Panc1 (cell line): ENCODE data around the gene IL21R. TPM values are rescaled to one million over a fixed set of nuclear protein-coding genes. Genes with fewer than 3 reads are reported as not detected.

Experiments used
- ATAC-seq: fragments of 200-7000 bp; cut with Tn5 transposase; 2 replicates; pipeline ENCODE4 v1.9.1; 2020; ENCODE audit warnings: mild to moderate bottlenecking, moderate library complexity
- BruUV-seq: library from RNA; stranded (reverse); fragments of 400-500 nt; replicated peaks from 2 replicates; lab custom pipeline; 2021; lab: Mats Ljungman, UMichigan
- CTCF ChIA-PET: fragments of 300-600 bp; sonication (Branson Sonifier 250); formaldehyde crosslinking; loops from one replicate; lab custom pipeline; 2022; ENCODE audit warnings: antibody characterized with exemption; lab: Charles Lee
- POLR2A ChIA-PET: fragments of 300-600 bp; sonication (Branson Sonifier 250); formaldehyde crosslinking; loops from one replicate; lab custom pipeline; 2022; ENCODE audit warnings: antibody characterized with exemption; lab: Charles Lee
- DNase-seq: peaks from one replicate; pipeline ENCODE4 v3.0.0-alpha.2; 2010; ENCODE audit warnings: low read depth, low spot score
- H3K27ac ChIP-seq: 2 replicates; pipeline ENCODE4 v1.5.1; 2011; ENCODE audit warnings: mild to moderate bottlenecking, low read length, inconsistent platforms
- H3K27me3 ChIP-seq: fragments of 200-500 bp; sonication (Bioruptor generic); 2 replicates; pipeline ENCODE4 v1.6.0; 2014; ENCODE audit warnings: low read length, inconsistent platforms; ENCODE audit not compliant: control insufficient read depth, insufficient read depth
- H3K36me3 ChIP-seq: fragments of 200-500 bp; sonication (Bioruptor generic); 2 replicates; pipeline ENCODE4 v1.5.1; 2014; ENCODE audit warnings: inconsistent platforms, mild to moderate bottlenecking, low read length, moderate library complexity; ENCODE audit not compliant: control insufficient read depth, insufficient read depth
- H3K4me1 ChIP-seq: 2 replicates; pipeline ENCODE4 v1.5.1; 2011; ENCODE audit warnings: inconsistent platforms, mild to moderate bottlenecking, low read length, moderate library complexity; ENCODE audit not compliant: control insufficient read depth, insufficient read depth
- H3K4me3 ChIP-seq, 2 experiments: 2 replicates each; pipeline ENCODE4 v1.5.1; 2011 to 2012; ENCODE audit warnings: low read depth in 2 of 2, low read length in 2 of 2, mild to moderate bottlenecking in 2 of 2, inconsistent platforms in 1 of 2, moderate library complexity in 1 of 2
- H3K9me3 ChIP-seq: fragments of 200-500 bp; sonication (Bioruptor generic); 2 replicates; pipeline ENCODE4 v1.5.1; 2014; ENCODE audit warnings: low read depth, mild to moderate bottlenecking, inconsistent platforms, low read length, moderate library complexity; ENCODE audit not compliant: control insufficient read depth, insufficient read depth
- POLR2AphosphoS5 ChIP-seq: IDR thresholded peaks from 2 replicates; pipeline ENCODE4 v1.6.1; 2012; ENCODE audit warnings: mild to moderate bottlenecking, low read depth, low read length, moderate library complexity
- SIN3A ChIP-seq: IDR thresholded peaks from 2 replicates; pipeline ENCODE4 v1.6.1; 2012; ENCODE audit warnings: low read depth, mild to moderate bottlenecking, low read length, moderate library complexity, borderline replicate concordance; ENCODE audit not compliant: insufficient read depth
- TCF7L2 ChIP-seq: IDR thresholded peaks from 2 replicates; pipeline ENCODE4 v1.6.1; 2011; ENCODE audit warnings: mild to moderate bottlenecking, low read depth, low read length, inconsistent platforms
- in situ Hi-C: cut with HindIII; loops from 2 replicates; pipeline ENCODE4 v1.10.0; 2016; ENCODE audit warnings: low sequenced_read_pairs, low pct_unique_long_range_greater_than_20kb
- intact Hi-C: fragments of 100-400 bp; cut with micrococcal nuclease; formaldehyde crosslinking; loops from one replicate; pipeline ENCODE4 v1.10.0; 2022; ENCODE audit not compliant: unreplicated experiment
- total RNA-seq: library from RNA; stranded (reverse); gene quantifications from one replicate; pipeline ENCODE4 v1.2.1, GENCODE V29; 2021; ENCODE audit not compliant: unreplicated experiment
- TF ChIP-seq, protein P1 (sequence below), 2 experiments: IDR thresholded peaks; 2 replicates each; pipeline ENCODE4 v1.6.1; 2011 to 2012; ENCODE audit warnings: low read depth in 2 of 2, control low read depth in 1 of 2, low read length in 1 of 2, mild to moderate bottlenecking in 1 of 2, moderate library complexity in 1 of 2; ENCODE audit not compliant: insufficient read depth in 1 of 2
- TF ChIP-seq, protein P2 (sequence below): fragments of 450-650 bp; IDR thresholded peaks from 2 replicates; pipeline ENCODE4 v1.5.1; 2017; ENCODE audit warnings: mild to moderate bottlenecking

Gene IL21R
- total RNA-seq, 1 experiment from 2014 or later: 0.10 TPM

DNA sequence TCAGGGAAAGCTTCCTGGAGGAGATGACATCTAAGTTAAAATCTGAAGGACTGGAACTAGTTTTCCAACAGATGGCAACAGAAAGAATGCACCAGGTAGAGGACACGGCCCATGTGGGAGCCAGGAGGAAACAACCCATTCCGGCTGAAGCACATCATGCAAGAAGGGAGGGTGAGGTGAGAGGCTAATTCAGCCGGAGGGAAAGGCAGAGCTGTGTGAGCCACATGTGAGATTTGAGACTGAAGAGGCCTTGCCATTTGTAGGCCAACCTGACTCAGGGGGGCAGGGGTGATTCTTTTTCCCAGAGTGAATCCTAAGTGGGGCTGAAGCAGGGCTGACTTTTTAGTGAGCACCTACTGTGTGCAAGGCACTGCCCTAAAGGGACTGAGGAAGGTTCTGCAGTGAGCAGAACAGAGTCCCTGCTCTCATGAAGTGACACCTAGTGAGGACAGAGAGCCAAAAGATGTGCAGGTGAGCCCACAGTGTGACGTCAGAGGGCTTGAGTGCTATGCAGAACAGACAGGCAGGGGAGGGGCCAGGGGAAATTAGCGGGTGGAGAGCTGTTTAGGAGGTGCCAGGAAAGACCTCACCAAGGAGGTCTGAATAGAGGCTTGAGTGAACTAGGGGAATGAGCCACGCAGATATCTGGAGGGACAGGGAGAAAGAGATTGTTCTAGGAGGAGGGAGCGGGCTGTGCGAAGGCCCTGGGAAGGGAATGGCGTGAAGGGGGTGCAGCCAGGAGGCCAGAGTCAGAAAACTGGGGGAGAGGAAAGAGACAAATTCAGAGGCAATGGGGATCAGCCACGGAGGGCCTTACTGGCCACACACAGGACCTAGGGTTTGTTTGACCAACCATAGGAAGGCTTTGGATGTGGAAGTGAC is 19.8 kb upstream of the IL21R start:
- Histone ChIP-seq H3K27ac (no peak overlapping the region), H3K36me3 (no peaks in the 10 kb centered on the region), H3K9me3 (0 out of 2 replicates have a peak, but pooled peaks cover 4% of the 10 kb centered on the region), H3K4me1 (no peaks in the 10 kb centered on the region), H3K4me3 (no peak overlapping the region), H3K27me3 (no peaks in the 10 kb centered on the region)
- intact Hi-C loops: no loop called here
- ATAC-seq (no peak), DNase-seq (no peak)
- TF ChIP-seq POLR2AphosphoS5 (no peak), SIN3A (no peak), TCF7L2 (no peak)
- TF ChIP-seq, protein P1, sequence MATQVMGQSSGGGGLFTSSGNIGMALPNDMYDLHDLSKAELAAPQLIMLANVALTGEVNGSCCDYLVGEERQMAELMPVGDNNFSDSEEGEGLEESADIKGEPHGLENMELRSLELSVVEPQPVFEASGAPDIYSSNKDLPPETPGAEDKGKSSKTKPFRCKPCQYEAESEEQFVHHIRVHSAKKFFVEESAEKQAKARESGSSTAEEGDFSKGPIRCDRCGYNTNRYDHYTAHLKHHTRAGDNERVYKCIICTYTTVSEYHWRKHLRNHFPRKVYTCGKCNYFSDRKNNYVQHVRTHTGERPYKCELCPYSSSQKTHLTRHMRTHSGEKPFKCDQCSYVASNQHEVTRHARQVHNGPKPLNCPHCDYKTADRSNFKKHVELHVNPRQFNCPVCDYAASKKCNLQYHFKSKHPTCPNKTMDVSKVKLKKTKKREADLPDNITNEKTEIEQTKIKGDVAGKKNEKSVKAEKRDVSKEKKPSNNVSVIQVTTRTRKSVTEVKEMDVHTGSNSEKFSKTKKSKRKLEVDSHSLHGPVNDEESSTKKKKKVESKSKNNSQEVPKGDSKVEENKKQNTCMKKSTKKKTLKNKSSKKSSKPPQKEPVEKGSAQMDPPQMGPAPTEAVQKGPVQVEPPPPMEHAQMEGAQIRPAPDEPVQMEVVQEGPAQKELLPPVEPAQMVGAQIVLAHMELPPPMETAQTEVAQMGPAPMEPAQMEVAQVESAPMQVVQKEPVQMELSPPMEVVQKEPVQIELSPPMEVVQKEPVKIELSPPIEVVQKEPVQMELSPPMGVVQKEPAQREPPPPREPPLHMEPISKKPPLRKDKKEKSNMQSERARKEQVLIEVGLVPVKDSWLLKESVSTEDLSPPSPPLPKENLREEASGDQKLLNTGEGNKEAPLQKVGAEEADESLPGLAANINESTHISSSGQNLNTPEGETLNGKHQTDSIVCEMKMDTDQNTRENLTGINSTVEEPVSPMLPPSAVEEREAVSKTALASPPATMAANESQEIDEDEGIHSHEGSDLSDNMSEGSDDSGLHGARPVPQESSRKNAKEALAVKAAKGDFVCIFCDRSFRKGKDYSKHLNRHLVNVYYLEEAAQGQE (IDR thresholded peaks at IDR 0.05; ENCODE audit: insufficient read depth in 1 of 2, low read depth in 2 of 2, low read length in 1 of 2): no peak
- TF ChIP-seq, protein P2, sequence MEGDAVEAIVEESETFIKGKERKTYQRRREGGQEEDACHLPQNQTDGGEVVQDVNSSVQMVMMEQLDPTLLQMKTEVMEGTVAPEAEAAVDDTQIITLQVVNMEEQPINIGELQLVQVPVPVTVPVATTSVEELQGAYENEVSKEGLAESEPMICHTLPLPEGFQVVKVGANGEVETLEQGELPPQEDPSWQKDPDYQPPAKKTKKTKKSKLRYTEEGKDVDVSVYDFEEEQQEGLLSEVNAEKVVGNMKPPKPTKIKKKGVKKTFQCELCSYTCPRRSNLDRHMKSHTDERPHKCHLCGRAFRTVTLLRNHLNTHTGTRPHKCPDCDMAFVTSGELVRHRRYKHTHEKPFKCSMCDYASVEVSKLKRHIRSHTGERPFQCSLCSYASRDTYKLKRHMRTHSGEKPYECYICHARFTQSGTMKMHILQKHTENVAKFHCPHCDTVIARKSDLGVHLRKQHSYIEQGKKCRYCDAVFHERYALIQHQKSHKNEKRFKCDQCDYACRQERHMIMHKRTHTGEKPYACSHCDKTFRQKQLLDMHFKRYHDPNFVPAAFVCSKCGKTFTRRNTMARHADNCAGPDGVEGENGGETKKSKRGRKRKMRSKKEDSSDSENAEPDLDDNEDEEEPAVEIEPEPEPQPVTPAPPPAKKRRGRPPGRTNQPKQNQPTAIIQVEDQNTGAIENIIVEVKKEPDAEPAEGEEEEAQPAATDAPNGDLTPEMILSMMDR: no peak
- in situ Hi-C loops: no loop called here
- POLR2A ChIA-PET: interaction anchor here (0.7 kb wide), 1 partner anchor 382 kb away, joined by 3 read pairs; no protein-coding TSS in a partner anchor
- CTCF ChIA-PET: no interaction called here
- no TSS peak for BruUV-seq

DNA sequence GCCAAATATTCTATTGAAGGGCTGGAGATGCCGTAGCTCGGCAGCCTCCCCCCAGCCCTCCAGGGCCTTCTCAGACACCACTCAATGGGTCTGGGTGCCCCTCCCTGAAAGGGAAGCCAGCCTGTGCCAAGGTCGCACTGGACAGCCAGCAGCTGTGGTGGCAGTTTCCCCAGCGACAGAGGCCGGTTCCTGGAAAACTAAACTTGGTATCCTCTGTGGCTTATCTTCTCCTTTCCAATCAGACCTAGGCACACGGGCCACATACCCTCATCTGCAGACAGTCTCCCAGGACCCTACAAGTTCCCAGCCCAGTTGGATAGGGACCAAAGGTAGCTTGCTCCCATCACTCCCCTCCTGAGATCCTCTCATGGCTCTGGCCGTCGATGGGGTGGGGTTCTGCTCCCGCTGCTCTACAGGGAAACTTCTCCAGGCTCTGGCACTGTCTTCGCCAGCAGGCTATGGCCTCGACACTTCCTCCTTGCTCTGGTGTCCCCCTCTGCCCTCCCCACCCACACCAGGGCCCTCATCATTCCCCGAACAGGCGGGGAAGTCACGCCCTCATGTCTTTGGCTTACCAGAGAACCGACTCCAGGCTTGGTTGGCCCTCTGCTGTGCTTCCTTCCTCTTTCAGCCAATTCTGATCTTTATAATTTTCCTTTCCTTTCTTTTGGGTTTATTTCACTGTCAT is 18.3 kb upstream of the IL21R start:
- no TSS peak for BruUV-seq
- Histone ChIP-seq H3K36me3 (no peaks in the 10 kb centered on the region), H3K4me3 (no peak overlapping the region), H3K27ac (no peak overlapping the region), H3K27me3 (peaks cover 6% of the 10 kb centered on the region), H3K4me1 (no peaks in the 10 kb centered on the region), H3K9me3 (0 out of 2 replicates have a peak, but pooled peaks cover 4% of the 10 kb centered on the region)
- ChIA-PET CTCF (no interaction called here), POLR2A (no interaction called here)
- in situ Hi-C loops (no loop called here), intact Hi-C loops (no loop called here)
- no peak for TF ChIP-seq SIN3A
- TF ChIP-seq, protein P1 (IDR thresholded peaks at IDR 0.05; ENCODE audit: insufficient read depth in 1 of 2, low read depth in 2 of 2, low read length in 1 of 2): no peak
- no peak for TF ChIP-seq TCF7L2
- no peak for TF ChIP-seq POLR2AphosphoS5
- TF ChIP-seq, protein P2: no peak
- no peak for DNase-seq
- ATAC-seq: no peak
